ENCODE measurements around the gene GSTT2. TPM values are rescaled to one million over a fixed set of nuclear protein-coding genes. Genes with fewer than 3 reads are reported as not detected.
A peak's percentile ranks its signal among the peaks of the same experiment; 100 is the strongest.

GSTT2 gene
- total RNA-seq, 1 donor from 2014 or later: not detected

GRCh38 chr22:24008381-24009226, 28.7 kb downstream of the GSTT2 start:
- DNase-seq (ENCODE audit: low read depth): no peak
- no peak overlapping the region for H3K4me3 ChIP-seq (ENCODE audit: low read depth, low read length)
- no peak for TF ChIP-seq CTCF (conservative IDR thresholded peaks at IDR 0.05; ENCODE audit: low read depth, low read length)

DNA sequence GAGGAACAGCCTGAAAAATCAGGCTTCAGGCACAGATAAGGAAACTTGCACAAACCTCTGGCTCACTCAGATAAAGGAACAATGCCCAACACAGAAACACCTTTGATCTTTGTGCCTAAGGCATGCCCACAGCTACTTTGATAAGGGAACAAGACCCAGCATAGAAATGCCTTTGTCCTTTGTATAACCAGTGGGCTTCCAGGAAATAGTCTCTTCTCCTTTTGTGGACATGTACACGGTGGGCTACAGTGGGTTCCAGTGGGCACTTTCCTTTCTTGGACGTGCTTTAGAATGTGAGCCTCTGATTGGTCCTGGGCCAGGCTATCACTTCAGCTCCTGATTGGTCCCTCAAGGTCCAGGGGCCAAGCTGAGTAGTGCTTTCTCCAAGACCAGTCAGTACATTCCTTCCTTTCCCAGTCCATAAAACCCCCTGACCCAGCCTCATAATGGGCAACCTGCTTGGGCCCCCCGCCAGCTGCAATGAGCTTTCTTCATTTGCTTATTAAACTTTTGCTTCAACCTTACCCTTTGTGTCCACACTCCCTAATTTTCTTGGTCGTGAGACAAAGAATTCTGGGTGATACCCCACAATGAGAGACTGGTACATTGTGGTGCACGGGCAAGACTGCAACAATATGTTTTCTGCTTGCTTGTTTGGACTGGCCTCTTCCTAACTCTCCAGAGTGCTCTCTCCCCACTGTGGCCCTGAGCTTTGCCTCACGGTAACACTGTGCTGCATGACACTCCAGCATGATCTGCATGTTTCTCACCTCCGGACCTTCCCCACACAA, 29.5 kb downstream of the GSTT2 start:
- no peak for TF ChIP-seq CTCF (conservative IDR thresholded peaks at IDR 0.05; ENCODE audit: low read depth, low read length)
- no peak overlapping the region for H3K4me3 ChIP-seq (ENCODE audit: low read depth, low read length)
- no peak for DNase-seq (ENCODE audit: low read depth)

DNA sequence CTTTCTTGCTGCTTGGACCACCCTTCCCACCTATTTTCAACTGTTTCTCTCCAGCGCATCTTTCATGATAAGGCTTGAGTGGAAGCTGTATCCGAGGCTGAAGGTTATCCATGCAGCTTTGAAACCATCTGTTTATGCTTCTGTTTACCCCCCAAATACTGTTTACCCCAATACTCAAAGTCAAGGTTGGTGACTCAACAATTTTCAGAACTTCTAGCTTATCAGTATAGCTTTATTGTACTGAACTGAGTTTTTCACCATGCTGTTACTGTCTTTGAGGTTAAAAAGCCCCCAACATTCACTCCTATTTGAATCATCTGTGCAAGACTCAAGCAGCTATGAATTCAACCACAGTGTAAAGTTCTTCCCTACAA, 30.1 kb downstream of the GSTT2 start:
- H3K4me3 ChIP-seq (ENCODE audit: low read depth, low read length): no peak overlapping the region
- DNase-seq (ENCODE audit: low read depth): no peak
- TF ChIP-seq CTCF (conservative IDR thresholded peaks at IDR 0.05; ENCODE audit: low read depth, low read length): no peak

GRCh38 chr22:24011735-24012068, 31.8 kb downstream of the GSTT2 start:
- DNase-seq (ENCODE audit: low read depth): no peak
- H3K4me3 ChIP-seq (ENCODE audit: low read depth, low read length): peak overlapping the region; percentile 78
- no peak for TF ChIP-seq CTCF (conservative IDR thresholded peaks at IDR 0.05; ENCODE audit: low read depth, low read length)

GRCh38 chr22:24016156-24016555, 36.2 kb downstream of the GSTT2 start:
- DNase-seq (ENCODE audit: low read depth): no peak
- TF ChIP-seq CTCF (conservative IDR thresholded peaks at IDR 0.05; ENCODE audit: low read depth, low read length): no peak
- H3K4me3 ChIP-seq (ENCODE audit: low read depth, low read length): no peak overlapping the region

DNA sequence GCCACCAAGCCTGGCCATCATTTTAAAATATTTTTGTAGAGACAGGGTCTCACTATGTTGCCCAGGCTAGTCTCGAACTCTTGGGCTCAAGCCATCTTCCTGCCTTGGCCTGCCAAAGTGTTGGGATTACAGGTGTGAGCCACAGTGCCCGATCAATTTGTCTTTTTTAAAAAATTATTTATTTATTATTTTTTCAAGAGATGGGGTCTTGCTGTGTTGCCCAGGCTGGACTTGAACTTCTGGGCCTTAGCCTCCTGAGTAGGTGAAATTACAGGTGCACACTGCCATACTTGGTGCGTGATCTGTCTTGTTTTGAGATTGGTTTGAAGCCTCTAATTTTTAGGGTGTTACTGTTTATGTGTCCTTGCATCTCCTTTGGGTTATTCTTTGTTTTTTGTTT, 41.4 kb downstream of the GSTT2 start:
- H3K4me3 ChIP-seq (ENCODE audit: low read depth, low read length): no peak overlapping the region
- DNase-seq (ENCODE audit: low read depth): no peak
- TF ChIP-seq CTCF (conservative IDR thresholded peaks at IDR 0.05; ENCODE audit: low read depth, low read length): no peak
